Measurements from ENCODE around the gene SASH1. TPM values are rescaled to one million over a fixed set of nuclear protein-coding genes. Genes with fewer than 3 reads are reported as not detected.

SASH1 gene
- total RNA-seq, 1 experiment from 2014 or later = 39.1 TPM

DNA sequence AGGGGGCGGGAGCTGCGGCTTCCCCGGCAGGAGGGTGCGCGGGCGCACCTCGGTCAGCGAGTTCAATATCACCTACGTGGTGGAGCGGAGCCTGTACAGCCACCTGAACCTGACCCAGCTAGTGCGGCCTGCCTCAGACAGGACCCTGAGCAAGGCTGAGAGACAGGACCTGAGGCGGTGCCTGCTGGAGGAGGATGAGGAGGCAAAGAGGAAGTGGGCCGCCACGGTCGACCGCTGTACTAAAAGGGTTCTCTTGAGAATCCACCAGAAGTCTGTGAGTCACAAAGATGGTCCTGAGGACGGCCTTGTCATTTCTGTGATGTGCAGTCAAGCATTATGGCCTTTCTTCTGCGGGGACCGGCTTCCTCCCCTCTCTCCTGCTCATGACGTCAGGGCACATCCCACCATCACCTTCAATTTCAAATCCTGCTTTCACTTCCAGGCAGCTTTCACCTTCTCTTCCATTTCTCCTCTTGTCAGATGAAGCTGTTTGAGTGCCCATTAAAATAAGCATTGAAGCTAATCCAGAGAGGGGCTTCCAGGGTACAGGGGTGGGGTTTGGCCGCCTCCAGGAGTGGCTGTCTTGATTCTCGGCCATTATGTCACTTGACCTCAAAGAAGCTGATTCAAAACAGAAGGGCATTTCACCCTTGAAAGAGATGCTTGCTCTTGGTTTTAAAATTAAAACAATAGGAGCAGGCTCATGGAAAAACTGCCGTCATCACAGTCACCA lies 177.6 kb downstream of the SASH1 start:
- Histone ChIP-seq H3K4me3 (no peak overlapping the region), H3K27me3 (no peaks in the 10 kb centered on the region), H3K36me3 (peaks cover 35% of the 10 kb centered on the region), H3K9me3 (no peaks in the 10 kb centered on the region)
- no peak for DNase-seq

DNA sequence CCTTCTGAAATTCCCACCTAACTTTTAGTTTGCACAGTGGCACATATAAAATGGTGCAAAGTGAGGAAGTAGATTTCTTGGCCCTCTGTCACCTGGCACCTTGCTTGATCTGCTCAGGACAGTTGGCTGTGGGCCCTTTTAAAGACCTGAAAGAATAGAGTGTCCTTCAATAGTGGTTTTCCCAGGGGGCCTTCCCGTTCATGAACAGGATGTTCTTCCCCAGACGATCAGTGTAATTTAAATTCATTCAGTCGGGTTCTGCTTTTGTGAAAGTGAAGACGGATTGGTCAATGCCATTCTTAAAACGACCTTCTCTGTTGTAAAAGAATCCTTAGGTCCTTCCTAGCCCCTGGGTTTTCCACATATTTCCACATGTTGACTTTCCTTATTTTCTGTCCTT lies 178.5 kb downstream of the SASH1 start:
- Histone ChIP-seq H3K27me3 (no peaks in the 10 kb centered on the region), H3K9me3 (no peaks in the 10 kb centered on the region), H3K36me3 (peaks cover 35% of the 10 kb centered on the region), H3K4me3 (no peak overlapping the region)
- no peak for DNase-seq

DNA sequence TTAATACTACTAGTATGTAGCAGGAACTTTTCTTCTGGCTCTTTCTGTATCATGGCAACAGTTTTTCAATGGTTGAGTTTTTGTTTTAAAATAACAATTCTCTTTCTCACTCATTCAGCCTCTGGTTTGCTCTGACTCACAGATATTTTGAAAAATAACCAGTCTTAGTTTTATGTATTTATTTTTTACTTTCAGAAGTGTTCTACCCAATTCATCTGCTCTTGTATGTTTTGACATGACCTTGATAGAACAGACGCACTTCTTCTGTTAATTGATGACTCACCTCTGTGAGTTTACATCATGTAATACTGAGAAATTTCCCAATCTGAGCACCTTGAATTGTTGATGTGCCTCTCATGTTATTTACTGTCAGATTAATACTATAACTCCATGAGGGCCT lies 178.9 kb downstream of the SASH1 start:
- no peak overlapping the region for H3K4me3 ChIP-seq
- DNase-seq = no peak
- H3K36me3 ChIP-seq = peaks cover 39% of the 10 kb centered on the region

DNA sequence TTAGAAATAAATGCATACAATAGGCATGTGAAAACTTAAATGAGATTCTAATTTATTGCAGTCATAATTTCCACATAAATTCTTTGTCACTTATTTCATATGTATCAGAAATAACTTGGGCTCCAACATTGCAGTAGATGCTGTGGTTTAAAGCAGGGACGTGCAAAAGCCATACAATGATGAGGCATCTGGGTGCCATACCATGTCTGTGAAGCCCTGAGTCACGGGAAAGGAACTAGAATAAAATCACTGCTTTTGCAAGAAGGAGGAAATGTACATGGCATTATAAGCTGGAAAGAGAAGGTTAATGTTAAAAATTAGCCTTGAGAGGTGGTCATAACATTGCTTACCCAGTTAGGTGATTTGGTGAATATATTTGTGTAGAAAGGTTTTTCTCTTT lies 180.4 kb downstream of the SASH1 start:
- peaks cover 39% of the 10 kb centered on the region for H3K36me3 ChIP-seq
- H3K9me3 ChIP-seq = no peaks in the 10 kb centered on the region
- H3K4me3 ChIP-seq = no peak overlapping the region
- no peak for DNase-seq
- H3K27me3 ChIP-seq = no peaks in the 10 kb centered on the region

More for the DNA sequence above, 178.9 kb downstream of the SASH1 start:
- Histone ChIP-seq H3K27me3 (no peaks in the 10 kb centered on the region), H3K9me3 (no peaks in the 10 kb centered on the region)

DNA sequence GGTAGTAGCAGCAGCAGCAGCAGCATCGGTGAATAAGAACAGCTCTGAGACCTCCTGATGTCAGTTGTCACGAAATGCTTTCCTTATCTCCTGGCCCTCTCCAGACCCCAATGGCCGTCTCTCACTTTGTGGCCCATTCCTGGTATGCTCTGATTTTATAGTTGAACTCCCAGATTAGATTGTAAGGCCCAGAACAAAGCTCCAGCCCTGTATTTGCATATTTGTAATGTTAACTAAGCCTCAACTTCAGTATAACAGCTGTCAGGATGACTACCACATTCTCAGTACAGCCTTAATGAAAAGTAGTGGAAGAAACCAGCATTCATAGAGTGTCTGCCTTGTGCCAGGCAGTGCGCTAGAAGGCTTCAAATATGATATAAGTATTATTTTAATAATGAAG lies 180.9 kb downstream of the SASH1 start:
- H3K9me3 ChIP-seq = no peaks in the 10 kb centered on the region
- no peak for DNase-seq
- H3K36me3 ChIP-seq = peaks cover 44% of the 10 kb centered on the region
- H3K27me3 ChIP-seq = no peaks in the 10 kb centered on the region
- H3K4me3 ChIP-seq = no peak overlapping the region

DNA sequence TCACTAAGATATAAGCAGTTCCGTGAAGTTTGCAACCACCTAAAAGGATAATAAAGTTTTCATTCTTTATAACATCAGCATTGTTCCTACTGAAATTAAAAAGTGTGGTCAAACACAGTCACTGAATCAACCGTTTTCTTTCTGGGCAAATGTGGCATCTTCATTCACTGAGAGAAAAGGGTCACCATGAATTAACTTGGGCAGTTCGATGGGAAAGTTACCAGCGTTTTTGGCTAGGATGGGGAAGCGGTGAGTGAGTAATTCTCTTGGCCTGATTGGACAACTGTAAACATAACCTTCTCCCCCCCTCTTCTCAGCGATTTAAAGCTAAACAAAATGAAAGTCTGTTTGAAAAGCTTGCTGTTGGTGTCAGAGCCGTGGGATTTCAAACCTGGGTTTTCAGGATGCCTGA lies 181.8 kb downstream of the SASH1 start:
- Histone ChIP-seq H3K9me3 (no peaks in the 10 kb centered on the region), H3K4me3 (peak overlapping the region; percentile 35), H3K27me3 (no peaks in the 10 kb centered on the region), H3K36me3 (peaks cover 47% of the 10 kb centered on the region)
- DNase-seq = peak; percentile 61

DNA sequence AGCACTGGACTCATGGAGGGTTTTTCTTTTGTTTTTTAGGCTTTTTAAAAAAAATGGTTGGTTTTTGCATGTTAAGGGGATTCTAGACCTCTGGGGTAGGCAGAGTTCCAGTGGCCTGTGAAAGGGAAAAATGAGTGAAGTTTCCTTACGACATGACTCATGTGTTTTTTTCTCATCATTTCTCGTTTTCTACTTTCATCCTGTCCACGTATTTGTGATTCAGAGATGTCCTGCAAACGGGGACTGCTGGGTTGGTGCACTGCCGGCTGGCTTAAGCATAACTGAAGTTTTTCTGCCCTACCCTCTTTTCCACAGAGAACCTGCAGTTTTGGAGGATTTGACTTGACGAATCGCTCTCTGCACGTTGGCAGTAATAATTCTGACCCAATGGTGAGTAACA lies 182.3 kb downstream of the SASH1 start:
- H3K36me3 ChIP-seq = peaks cover 47% of the 10 kb centered on the region
- no peaks in the 10 kb centered on the region for H3K27me3 ChIP-seq
- H3K9me3 ChIP-seq = no peaks in the 10 kb centered on the region
- DNase-seq = peak; percentile 78
- peak overlapping the region; percentile 35 for H3K4me3 ChIP-seq

DNA sequence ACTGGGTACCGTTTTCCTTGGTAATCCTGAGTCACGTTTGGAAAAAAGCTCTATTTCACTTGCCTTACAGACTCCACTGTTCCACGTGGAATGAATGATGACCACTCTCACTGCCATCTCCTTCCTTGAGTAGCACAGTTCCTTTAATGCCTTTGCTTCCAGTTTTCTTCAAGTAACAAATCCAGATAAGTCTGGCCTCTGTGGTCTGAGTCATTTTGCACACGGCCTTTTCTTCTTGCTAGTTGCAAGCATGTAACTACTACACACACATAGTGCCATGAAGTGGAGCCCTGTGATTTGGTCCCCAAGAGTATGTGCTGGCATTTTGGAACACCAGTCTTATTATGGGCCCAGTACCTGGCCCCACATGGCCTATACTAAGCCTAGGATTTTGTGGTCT lies 182.8 kb downstream of the SASH1 start:
- peak; percentile 77 for DNase-seq
- Histone ChIP-seq H3K27me3 (no peaks in the 10 kb centered on the region), H3K9me3 (no peaks in the 10 kb centered on the region), H3K36me3 (peaks cover 47% of the 10 kb centered on the region), H3K4me3 (no peak overlapping the region; the same call in 1 of the 2 replicates)

DNA sequence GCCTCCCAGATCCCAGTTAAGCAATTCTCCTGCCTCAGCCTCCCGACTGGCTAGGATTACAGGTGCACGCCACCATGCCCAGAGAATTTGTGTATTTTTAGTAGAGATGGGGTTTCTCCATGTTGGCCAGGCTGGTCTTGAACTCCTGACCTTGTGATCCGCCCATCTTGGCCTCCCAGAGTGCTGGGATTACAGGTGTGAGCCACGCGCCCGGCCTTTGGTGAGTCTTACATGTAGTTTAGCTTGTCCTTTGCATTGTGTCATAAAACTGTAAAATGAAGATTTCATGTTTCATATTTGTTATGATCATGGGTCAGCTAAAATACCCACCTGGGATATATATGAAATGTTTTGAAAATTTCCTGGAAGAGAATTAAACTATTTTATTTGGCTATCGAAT lies 183.5 kb downstream of the SASH1 start:
- Histone ChIP-seq H3K9me3 (no peaks in the 10 kb centered on the region), H3K36me3 (peaks cover 45% of the 10 kb centered on the region), H3K27me3 (no peaks in the 10 kb centered on the region), H3K4me3 (no peak overlapping the region)
- no peak for DNase-seq

DNA sequence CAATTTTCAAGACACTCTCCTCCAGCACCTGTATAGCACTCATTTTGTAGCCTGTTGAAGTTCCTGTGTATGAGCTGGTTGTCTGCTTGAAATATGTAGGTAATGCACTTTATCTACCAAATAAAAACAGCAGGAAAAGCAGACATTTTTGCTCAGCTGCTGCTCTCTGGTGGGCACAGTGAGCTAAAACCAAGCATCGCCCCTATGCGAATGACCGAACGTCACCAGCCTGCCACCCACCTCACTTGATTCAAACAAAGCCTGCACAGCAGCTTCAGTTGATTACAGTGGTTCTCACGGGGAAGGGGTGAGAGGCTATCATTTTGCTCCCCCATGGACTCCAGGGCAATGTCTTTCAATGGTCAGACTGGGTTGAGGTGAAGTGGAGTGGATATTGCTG lies 185.7 kb downstream of the SASH1 start:
- Histone ChIP-seq H3K9me3 (no peaks in the 10 kb centered on the region), H3K36me3 (peaks cover 51% of the 10 kb centered on the region), H3K27me3 (no peaks in the 10 kb centered on the region), H3K4me3 (no peak overlapping the region)
- DNase-seq = no peak

DNA sequence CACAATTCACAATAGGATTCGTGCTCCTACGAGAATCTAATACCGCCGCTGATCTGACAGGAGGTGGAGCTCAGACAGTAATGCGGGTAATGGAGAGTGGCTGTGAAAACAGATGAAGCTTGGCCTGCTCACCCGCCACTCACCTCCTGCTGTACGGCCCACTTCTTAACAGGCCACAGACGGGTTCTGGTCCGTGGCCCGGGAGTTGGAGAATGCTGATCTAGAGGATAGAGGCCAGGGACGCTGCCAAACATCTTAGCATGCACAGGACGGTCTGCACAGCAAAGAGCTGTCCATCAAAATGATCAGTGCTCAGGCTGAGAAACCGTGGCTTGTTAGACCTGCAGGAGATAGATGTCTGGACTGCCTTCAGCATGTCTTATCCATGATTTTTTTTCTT lies 186.4 kb downstream of the SASH1 start:
- Histone ChIP-seq H3K9me3 (no peaks in the 10 kb centered on the region), H3K4me3 (no peak overlapping the region), H3K27me3 (no peaks in the 10 kb centered on the region), H3K36me3 (peaks cover 59% of the 10 kb centered on the region)
- no peak for DNase-seq

DNA sequence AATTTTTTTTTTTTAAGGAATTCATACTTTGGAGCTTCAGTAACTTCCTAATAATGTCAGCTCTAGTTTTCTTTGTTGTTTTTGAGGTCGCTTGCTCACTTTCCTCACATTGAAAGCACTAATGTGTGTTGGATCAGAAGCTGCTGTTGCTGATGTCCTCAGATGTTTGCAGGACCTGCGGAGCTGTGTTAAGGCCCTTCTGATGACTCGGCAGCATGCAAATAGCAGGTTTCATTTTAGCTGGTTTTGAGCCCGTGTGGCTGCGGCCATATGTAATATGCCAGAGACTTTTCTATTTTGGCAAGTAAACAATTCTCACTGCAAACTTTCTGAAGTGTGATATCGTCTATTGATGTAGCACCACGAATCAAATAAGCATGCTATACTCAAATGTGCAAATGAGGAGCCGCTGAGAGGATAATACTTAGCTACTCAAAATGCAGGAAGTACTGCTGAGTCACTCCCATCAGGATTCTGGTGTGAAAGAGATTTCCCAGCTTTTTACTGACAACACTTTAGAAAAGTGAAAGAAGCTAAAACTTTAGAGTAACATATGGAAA lies 187.8 kb downstream of the SASH1 start:
- Histone ChIP-seq H3K36me3 (peaks cover 72% of the 10 kb centered on the region), H3K4me3 (peak overlapping the region; percentile 4), H3K9me3 (no peaks in the 10 kb centered on the region), H3K27me3 (no peaks in the 10 kb centered on the region)
- DNase-seq = peak; percentile 62

DNA sequence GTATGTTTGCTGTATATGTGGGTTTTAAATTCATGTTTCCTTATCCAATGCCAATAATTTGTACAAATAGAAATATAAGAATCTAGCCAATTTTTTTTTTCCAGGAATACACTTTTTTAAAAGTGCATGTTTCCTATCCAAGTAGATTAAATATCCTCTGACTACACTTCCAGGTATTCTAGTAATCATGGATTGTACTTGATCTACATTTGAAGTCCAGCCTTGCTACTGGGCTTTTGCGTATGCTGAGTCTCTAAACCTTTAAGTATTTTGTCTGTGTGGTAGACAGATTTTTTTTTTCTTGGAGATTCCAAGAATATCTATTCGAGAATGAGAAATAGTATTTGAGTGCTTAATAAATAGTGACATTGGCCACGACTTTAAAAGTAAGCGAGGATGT lies 188.3 kb downstream of the SASH1 start:
- DNase-seq = no peak
- H3K36me3 ChIP-seq = peaks cover 73% of the 10 kb centered on the region

DNA sequence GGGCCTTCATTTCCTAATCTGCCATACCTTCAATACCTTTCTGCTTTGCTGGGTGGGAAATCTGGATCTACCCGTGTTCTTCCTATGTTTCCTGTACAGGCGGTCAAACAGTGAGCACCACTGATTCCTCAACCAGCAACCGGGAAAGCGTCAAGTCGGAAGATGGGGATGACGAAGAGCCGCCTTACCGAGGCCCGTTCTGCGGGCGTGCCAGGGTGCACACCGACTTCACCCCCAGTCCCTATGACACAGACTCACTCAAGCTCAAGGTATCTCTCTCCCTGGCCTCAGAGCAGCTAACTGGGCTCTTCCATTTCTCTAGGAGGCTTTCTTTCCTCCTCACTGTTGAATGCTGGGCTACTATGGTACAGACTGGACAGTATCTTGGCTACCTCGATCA lies 190.1 kb downstream of the SASH1 start:
- H3K36me3 ChIP-seq = peaks cover 69% of the 10 kb centered on the region

More for the DNA sequence above, 188.3 kb downstream of the SASH1 start:
- no peaks in the 10 kb centered on the region for H3K27me3 ChIP-seq
- H3K4me3 ChIP-seq = peak overlapping the region; percentile 4
- H3K9me3 ChIP-seq = no peaks in the 10 kb centered on the region

DNA sequence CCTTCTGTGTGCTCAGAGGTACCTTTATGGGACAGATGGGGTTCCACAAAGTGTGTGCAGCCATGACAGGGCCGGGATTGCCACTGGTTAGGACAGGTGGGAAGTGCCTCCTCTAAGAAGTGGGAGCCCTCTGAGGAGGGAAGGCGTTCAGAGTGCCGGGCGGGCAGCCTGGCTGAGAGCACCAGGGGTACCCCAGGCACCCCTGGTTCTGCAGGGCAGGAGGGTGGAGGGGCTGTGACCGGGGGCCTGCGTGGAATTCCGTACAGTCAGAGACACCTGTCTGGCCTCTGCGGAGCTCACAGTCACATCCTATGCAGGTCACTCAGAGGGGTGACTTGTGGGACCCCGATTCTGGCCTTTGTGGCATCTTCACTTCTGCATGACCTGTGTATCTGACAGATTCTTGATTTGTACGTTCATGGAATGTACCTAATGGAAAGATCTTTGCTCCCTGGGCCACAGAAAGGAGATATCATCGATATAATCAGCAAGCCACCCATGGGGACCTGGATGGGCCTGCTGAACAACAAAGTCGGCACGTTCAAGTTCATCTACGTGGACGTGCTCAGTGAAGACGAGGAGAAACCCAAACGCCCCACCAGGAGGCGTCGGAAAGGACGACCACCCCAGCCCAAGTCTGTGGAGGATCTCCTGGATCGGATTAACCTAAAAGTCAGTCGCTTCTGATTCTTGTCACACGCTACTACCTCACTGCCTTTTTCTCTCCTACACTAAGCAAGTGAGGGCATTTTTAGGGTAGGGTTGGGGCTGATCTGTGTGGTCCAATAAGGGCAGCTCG lies 190.9 kb downstream of the SASH1 start:
- DNase-seq = no peak
- Histone ChIP-seq H3K4me3 (no peak overlapping the region), H3K9me3 (no peaks in the 10 kb centered on the region), H3K36me3 (peaks cover 68% of the 10 kb centered on the region), H3K27me3 (no peaks in the 10 kb centered on the region)

More for the DNA sequence above, 190.1 kb downstream of the SASH1 start:
- no peaks in the 10 kb centered on the region for H3K9me3 ChIP-seq
- H3K4me3 ChIP-seq = no peak overlapping the region
- DNase-seq = no peak
- no peaks in the 10 kb centered on the region for H3K27me3 ChIP-seq

DNA sequence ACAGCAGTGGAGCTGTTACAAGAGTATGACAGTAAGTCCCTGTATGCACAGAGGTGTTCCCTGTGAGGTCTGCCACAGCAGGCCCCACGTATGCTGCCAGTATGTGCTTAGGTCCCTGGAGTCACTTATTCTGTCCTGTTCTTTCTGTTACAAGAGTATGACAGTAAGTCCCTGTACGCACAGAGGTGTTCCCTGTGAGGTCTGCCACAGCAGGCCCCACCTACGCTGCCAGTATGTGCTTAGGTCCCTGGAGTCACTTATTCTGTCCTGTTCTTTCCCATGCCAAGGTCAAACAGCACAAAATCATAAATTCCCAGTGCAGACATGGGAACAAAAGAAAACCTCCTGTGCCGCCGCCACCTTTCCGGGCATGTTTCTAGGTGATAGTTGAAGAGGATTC lies 192.2 kb downstream of the SASH1 start:
- no peak overlapping the region for H3K4me3 ChIP-seq
- H3K36me3 ChIP-seq = peaks cover 73% of the 10 kb centered on the region
- no peaks in the 10 kb centered on the region for H3K9me3 ChIP-seq
- H3K27me3 ChIP-seq = no peaks in the 10 kb centered on the region
- no peak for DNase-seq

DNA sequence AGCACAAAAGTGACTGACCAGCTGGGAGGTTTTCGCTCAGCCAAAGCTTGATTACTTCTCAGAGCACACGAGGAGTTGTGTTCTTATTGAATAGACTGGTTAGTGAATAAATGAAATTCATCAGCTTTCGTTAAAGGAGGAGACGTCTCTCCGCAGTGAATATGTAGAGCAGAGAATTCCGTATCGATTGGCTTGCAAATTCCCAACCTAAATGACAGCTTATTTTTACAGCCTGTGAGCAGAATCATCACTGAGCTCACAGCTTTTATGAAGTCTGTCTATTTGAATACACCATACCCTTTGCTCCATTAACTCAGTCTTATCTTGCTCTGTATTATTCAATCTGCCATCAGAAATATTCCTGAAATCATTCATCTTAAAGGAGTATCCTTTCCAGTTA lies 192.7 kb downstream of the SASH1 start:
- Histone ChIP-seq H3K4me3 (no peak overlapping the region), H3K36me3 (peaks cover 78% of the 10 kb centered on the region), H3K9me3 (no peaks in the 10 kb centered on the region), H3K27me3 (no peaks in the 10 kb centered on the region)
- no peak for DNase-seq
